ENCODE data around the gene SLC49A4. TPM values are rescaled to one million over a fixed set of nuclear protein-coding genes. Genes with fewer than 3 reads are reported as not detected.

The SLC49A4 gene
- total and polyA plus RNA-seq, 11 donors = 5.6 to 25.4 (median 14.4) TPM

DNA sequence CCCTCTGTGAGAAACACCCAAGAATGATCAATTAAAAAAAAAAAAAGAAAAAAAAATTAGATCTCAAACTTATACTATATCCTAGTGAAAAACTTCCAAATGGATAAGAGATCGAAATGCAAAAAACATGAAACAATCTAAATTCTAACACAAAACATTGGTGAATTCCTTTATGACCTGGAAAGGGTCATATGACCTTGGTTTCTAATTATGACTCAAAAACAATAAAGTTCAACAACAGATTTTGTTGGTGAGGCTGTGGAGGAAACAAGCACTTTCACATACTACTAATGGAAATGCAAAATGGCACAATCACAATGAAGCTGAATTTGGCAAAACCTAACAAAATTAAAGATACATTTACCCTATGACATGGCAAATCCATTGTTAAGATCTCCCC lies 46.5 kb upstream of the SLC49A4 start:
- Histone ChIP-seq H3K27ac (no peak overlapping the region), H3K4me1 (no peaks in the 10 kb centered on the region), H3K9me3 (no peaks in the 10 kb centered on the region), H3K27me3 (no peaks in the 10 kb centered on the region), H3K4me3 (no peak overlapping the region), H3K36me3 (peaks cover 0 to 43% (median 23%) of the 10 kb centered on the region in 9 donors)
- ATAC-seq (no peak), DNase-seq (no peak)
- intact Hi-C loops (cut with DNase I) = no loop called here
- WGBS, 4 donors = 94 to 100% (median 99%) methylated on average over 1 of the region's 1 CpG
- TF ChIP-seq POLR2A (IDR thresholded peaks at IDR 0.05) = no peak
- TF ChIP-seq, protein P1, sequence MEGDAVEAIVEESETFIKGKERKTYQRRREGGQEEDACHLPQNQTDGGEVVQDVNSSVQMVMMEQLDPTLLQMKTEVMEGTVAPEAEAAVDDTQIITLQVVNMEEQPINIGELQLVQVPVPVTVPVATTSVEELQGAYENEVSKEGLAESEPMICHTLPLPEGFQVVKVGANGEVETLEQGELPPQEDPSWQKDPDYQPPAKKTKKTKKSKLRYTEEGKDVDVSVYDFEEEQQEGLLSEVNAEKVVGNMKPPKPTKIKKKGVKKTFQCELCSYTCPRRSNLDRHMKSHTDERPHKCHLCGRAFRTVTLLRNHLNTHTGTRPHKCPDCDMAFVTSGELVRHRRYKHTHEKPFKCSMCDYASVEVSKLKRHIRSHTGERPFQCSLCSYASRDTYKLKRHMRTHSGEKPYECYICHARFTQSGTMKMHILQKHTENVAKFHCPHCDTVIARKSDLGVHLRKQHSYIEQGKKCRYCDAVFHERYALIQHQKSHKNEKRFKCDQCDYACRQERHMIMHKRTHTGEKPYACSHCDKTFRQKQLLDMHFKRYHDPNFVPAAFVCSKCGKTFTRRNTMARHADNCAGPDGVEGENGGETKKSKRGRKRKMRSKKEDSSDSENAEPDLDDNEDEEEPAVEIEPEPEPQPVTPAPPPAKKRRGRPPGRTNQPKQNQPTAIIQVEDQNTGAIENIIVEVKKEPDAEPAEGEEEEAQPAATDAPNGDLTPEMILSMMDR (IDR thresholded peaks at IDR 0.05) = no peak

DNA sequence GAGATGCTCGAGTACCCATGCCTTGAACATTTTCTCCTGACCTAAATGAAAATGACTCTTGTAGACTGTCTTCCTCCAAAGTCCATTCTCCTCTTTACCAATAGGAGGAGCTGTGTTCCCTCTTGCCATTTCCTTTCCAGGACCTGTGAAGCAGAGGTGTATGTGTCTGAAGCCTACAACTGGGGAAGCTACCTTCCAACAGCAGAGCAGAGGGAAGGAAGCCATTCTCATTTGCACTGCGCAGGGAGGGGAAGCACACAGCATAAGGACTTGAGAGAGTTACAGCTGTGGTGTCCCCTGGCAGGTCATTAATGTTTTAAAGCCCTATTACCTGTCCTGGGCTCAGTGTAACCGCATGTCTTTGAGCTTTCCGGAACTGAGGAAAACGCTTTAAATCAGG lies 39.9 kb upstream of the SLC49A4 start:
- ATAC-seq = peak in 3 of 4 donors; percentile 32 to 50 (median 38)
- Histone ChIP-seq H3K4me1 (peaks cover 0 to 17% (median 0%) of the 10 kb centered on the region in 12 donors), H3K9me3 (no peaks in the 10 kb centered on the region), H3K36me3 (peaks cover 0 to 68% (median 45%) of the 10 kb centered on the region in 9 donors), H3K27ac (no peak overlapping the region), H3K27me3 (no peaks in the 10 kb centered on the region), H3K4me3 (no peak overlapping the region)
- TF ChIP-seq, protein P1 (IDR thresholded peaks at IDR 0.05) = peak; percentile 25 to 65 (median 48)
- no peak for TF ChIP-seq POLR2A (IDR thresholded peaks at IDR 0.05)
- no peak for DNase-seq
- intact Hi-C loops (cut with DNase I) = no loop called here
- 85 to 90% (median 86%) methylated on average over 5 of the region's 5 CpGs for WGBS, 4 donors

DNA sequence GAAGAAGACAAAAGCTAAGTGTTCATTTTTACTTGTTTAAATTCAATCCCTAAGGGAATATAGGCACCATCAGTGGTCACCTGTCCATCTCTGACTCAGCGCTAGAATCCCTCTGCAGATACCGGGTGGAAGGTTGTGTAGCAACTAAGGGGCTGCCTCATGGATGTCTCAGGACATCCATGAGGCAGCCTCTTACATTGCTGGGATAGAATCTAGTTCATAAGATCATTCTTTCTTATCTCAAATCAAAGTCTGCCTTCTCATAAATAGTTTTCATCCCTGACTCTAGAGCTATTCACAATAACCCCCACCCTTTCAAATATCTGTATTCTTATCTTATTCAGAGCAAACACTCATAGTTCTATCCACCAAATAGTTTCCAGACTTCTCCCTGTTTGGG lies 39.4 kb upstream of the SLC49A4 start:
- H3K36me3 ChIP-seq = peaks cover 0 to 67% (median 42%) of the 10 kb centered on the region in 9 donors
- intact Hi-C loops (cut with DNase I) = no loop called here
- no peak overlapping the region for H3K4me3 ChIP-seq
- no peaks in the 10 kb centered on the region for H3K9me3 ChIP-seq
- WGBS, 4 donors = 93 to 98% (median 95%) methylated on average over 2 of the region's 2 CpGs
- ATAC-seq (no peak), DNase-seq (no peak)
- TF ChIP-seq POLR2A (IDR thresholded peaks at IDR 0.05) = no peak
- TF ChIP-seq, protein P1 (IDR thresholded peaks at IDR 0.05) = no peak
- H3K27ac ChIP-seq = no peak overlapping the region
- H3K4me1 ChIP-seq = peaks cover 0 to 23% (median 1%) of the 10 kb centered on the region in 12 donors
- H3K27me3 ChIP-seq = no peaks in the 10 kb centered on the region

DNA sequence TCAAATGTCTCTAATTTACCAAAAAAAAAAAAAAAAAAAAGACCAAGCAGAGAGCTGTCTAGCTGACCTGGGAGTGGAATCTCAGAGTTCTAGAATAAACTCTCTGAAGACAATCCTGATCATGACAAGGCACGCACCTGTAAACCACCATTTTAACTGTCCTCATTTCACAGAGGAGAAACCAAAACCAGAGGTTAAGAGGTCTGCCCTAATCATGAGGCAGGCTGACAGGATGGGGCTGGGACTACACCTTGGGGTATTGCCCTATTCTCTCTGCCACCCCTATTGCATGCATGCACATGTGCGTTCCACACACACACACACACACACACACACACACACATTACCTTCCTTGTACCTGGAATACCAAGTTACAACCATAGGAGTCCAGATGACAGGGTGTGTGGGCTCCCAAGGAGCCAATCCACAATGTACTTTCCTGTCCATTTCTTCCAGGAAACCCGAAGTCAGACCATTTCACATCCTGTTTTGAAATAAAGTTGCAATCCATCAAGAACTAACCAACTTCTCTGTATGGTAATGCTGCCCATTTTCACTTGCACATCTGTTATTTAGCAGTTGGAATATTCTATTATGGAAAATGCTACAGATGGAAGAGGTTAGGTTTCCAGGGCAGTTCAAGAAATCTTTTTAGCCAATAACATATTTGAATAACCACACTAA lies 35.9 kb upstream of the SLC49A4 start:
- H3K9me3 ChIP-seq = no peaks in the 10 kb centered on the region
- peaks cover 0 to 32% (median 13%) of the 10 kb centered on the region in 9 donors for H3K36me3 ChIP-seq
- DNase-seq = no peak
- H3K27me3 ChIP-seq = no peaks in the 10 kb centered on the region
- H3K4me3 ChIP-seq = no peak overlapping the region
- peaks cover 0 to 35% (median 6%) of the 10 kb centered on the region in 12 donors for H3K4me1 ChIP-seq
- TF ChIP-seq, protein P1 (IDR thresholded peaks at IDR 0.05) = no peak
- no peak for TF ChIP-seq POLR2A (IDR thresholded peaks at IDR 0.05)
- peak in 2 of 4 donors; percentile 28 to 53 for ATAC-seq
- intact Hi-C loops (cut with DNase I) = no loop called here
- 75 to 84% (median 81%) methylated on average over 3 of the region's 3 CpGs for WGBS, 4 donors
- peak overlapping the region in 1 of 12 donors; percentile 78 for H3K27ac ChIP-seq

Measured in heart left ventricle (tissue), 16 donors.